CD14-positive monocyte (primary cell): ENCODE data around the gene PCDHB3. TPM values are rescaled to one million over a fixed set of nuclear protein-coding genes. Genes with fewer than 3 reads are reported as not detected.

Source experiments
- polyA plus RNA-seq, 3 donors: library from polyadenylated mRNA; depleted of rRNA in 1 of 3; unstranded in 2 of 3; stranded (reverse) in 1 of 3; fragments of 300-500 nt in 2 of 3; fragments of >200 nt in 1 of 3; fragmentation: Illumina TruSeq in 2 of 3; gene quantifications; 1 replicate in 2 of 3; 2 replicates in 1 of 3; pipeline ENCODE4 v1.2.3, GENCODE V29; 2012 to 2021

PCDHB3 gene
- polyA plus RNA-seq, 3 donors: not detected

Other genes starting within 250 kb of the PCDHB3 start
- not detected for gene PCDHA10, start 244.6 kb upstream of the PCDHB3 start, polyA plus RNA-seq
- not detected for gene PCDHA11, start 231.5 kb upstream of the PCDHB3 start, polyA plus RNA-seq
- not detected for gene PCDHA12, start 225.2 kb upstream of the PCDHB3 start, polyA plus RNA-seq
- not detected for gene PCDHA13, start 218.3 kb upstream of the PCDHB3 start, polyA plus RNA-seq
- gene PCDHAC1, start 174.2 kb upstream of the PCDHB3 start, polyA plus RNA-seq: not detected
- gene PCDHAC2, start 134.0 kb upstream of the PCDHB3 start, polyA plus RNA-seq: not detected
- not detected for gene PCDHB1, start 49.1 kb upstream of the PCDHB3 start, polyA plus RNA-seq
- not detected for gene PCDHB2, start 5.9 kb upstream of the PCDHB3 start, polyA plus RNA-seq
- not detected for gene PCDHB4, start 21.3 kb downstream of the PCDHB3 start, polyA plus RNA-seq
- gene PCDHB5, start 34.7 kb downstream of the PCDHB3 start, polyA plus RNA-seq: not detected
- gene PCDHB6, start 49.6 kb downstream of the PCDHB3 start, polyA plus RNA-seq: not detected
- gene PCDHB7, start 72.2 kb downstream of the PCDHB3 start, polyA plus RNA-seq: not detected
- gene PCDHB8, start 77.3 kb downstream of the PCDHB3 start, polyA plus RNA-seq: not detected
- gene PCDHB16, start 81.9 kb downstream of the PCDHB3 start, polyA plus RNA-seq: not detected
- gene PCDHB9, start 86.7 kb downstream of the PCDHB3 start, polyA plus RNA-seq: not detected
- not detected for gene PCDHB10, start 91.9 kb downstream of the PCDHB3 start, polyA plus RNA-seq
- not detected for gene PCDHB11, start 99.2 kb downstream of the PCDHB3 start, polyA plus RNA-seq
- gene PCDHB12, start 108.2 kb downstream of the PCDHB3 start, polyA plus RNA-seq: not detected
- gene PCDHB13, start 113.4 kb downstream of the PCDHB3 start, polyA plus RNA-seq: not detected
- not detected for gene PCDHB14, start 122.9 kb downstream of the PCDHB3 start, polyA plus RNA-seq
- gene PCDHB15, start 144.9 kb downstream of the PCDHB3 start, polyA plus RNA-seq: not detected
- not detected for gene SLC25A2, start 203.6 kb downstream of the PCDHB3 start, polyA plus RNA-seq
- gene TAF7, start 220.3 kb downstream of the PCDHB3 start, polyA plus RNA-seq: 10 to 100 TPM; 11.8 to 57.5 (median 52.7) TPM
- not detected for gene PCDHGA1, start 230.0 kb downstream of the PCDHB3 start, polyA plus RNA-seq
- gene PCDHGA2, start 238.3 kb downstream of the PCDHB3 start, polyA plus RNA-seq: not detected
- gene PCDHGA3, start 243.4 kb downstream of the PCDHB3 start, polyA plus RNA-seq: not detected
- not detected for gene PCDHGB1, start 249.6 kb downstream of the PCDHB3 start, polyA plus RNA-seq